ENCODE data around the gene CEACAM4.

The CEACAM4 gene

DNA sequence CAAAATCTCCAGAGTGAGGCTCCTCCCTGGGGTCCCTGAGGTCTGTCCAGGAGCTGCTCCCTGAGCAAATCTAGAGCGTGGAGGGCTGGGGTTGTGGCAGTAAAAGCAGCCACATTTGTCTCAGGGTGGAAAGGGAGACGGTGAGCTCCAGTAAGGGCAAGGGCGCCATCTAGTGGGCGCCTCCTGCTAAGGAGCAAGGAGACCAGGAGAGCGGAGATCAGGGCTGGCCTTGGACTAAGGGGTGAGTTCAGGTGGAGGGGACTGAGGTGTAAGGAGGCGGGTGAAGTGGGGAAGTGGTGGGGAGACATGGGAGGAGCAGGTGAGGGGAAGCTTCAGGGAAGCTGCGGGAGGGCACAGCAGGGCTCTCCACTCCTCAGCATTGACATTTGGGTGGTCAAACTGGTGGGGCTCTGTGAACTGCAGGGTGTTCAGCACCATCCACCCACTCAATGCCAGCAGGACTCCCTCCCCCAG, 56.2 kb downstream of the CEACAM4 start:
- Histone ChIP-seq H3K79me2 (ENCODE audit: insufficient read depth, low read length) (no peaks in the 10 kb centered on the region), H3K9me2 (replicated peaks; ENCODE audit: low read depth, low read length) (no peaks in the 10 kb centered on the region), H3K4me1 (ENCODE audit: insufficient read depth, low read length, poor library complexity, severe bottlenecking) (peaks cover 3% of the 10 kb centered on the region), H3K27me3 (ENCODE audit: insufficient read depth, low read length, poor library complexity, severe bottlenecking) (no peaks in the 10 kb centered on the region), H3K4me2 (ENCODE audit: low read depth, low read length, poor library complexity, severe bottlenecking) (no peak overlapping the region), H4K20me1 (ENCODE audit: insufficient read depth, low read length, poor library complexity, severe bottlenecking) (no peaks in the 10 kb centered on the region), H3K9ac (ENCODE audit: low read depth, low read length, poor library complexity, severe bottlenecking) (no peak overlapping the region), H3K4me3 (ENCODE audit: low read length, poor library complexity, severe bottlenecking) (no peak overlapping the region), H3K36me3 (ENCODE audit: insufficient read depth, low read length) (no peaks in the 10 kb centered on the region), H3F3A (ENCODE audit: low read depth) (no peaks in the 10 kb centered on the region), H2AFZ (ENCODE audit: low read length) (peak overlapping the region; percentile 53; the same call in 1 of the 2 replicates), H3K9me3 (ENCODE audit: insufficient read depth, low read depth, low read length) (no peaks in the 10 kb centered on the region)
- TF ChIP-seq CTCF (conservative IDR thresholded peaks at IDR 0.05; ENCODE audit: low read length) (peak; percentile 94), EZH2phosphoT487 (IDR thresholded peaks at IDR 0.05; ENCODE audit: borderline replicate concordance) (no peak)

DNA sequence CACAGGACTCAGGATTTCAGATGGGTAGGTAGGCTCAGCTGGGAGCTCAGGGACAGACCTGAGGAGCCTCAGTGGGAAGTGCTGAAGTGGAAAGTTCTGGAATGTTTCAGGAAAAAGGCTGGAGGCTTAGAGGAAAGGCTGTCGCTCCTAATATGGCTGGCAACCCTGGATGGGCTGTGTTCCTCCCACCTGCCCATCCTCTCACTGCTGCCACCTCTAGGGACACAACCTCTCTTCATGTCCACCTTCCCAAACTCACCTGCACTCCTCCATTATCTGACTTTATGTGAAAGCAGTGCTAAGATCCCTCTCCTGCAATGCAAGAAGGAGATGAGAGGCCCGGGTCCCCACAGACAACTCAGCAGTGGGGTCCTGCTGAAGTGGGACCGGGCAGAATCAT, 56.7 kb downstream of the CEACAM4 start:
- no peaks in the 10 kb centered on the region for H3F3A ChIP-seq (ENCODE audit: low read depth)
- H2AFZ ChIP-seq (ENCODE audit: low read length), result peak overlapping the region; percentile 53; the same call in 1 of the 2 replicates
- H3K9me2 ChIP-seq (replicated peaks; ENCODE audit: low read depth, low read length), result no peaks in the 10 kb centered on the region
- H3K9ac ChIP-seq (ENCODE audit: low read depth, low read length, poor library complexity, severe bottlenecking), result no peak overlapping the region
- H3K4me2 ChIP-seq (ENCODE audit: low read depth, low read length, poor library complexity, severe bottlenecking), result no peak overlapping the region
- no peak overlapping the region for H3K4me3 ChIP-seq (ENCODE audit: low read length, poor library complexity, severe bottlenecking)
- no peaks in the 10 kb centered on the region for H4K20me1 ChIP-seq (ENCODE audit: insufficient read depth, low read length, poor library complexity, severe bottlenecking)
- no peak for TF ChIP-seq CTCF (conservative IDR thresholded peaks at IDR 0.05; ENCODE audit: low read length)
- no peak for TF ChIP-seq EZH2phosphoT487 (IDR thresholded peaks at IDR 0.05; ENCODE audit: borderline replicate concordance)
- H3K4me1 ChIP-seq (ENCODE audit: insufficient read depth, low read length, poor library complexity, severe bottlenecking), result no peaks in the 10 kb centered on the region
- H3K27me3 ChIP-seq (ENCODE audit: insufficient read depth, low read length, poor library complexity, severe bottlenecking), result no peaks in the 10 kb centered on the region
- H3K79me2 ChIP-seq (ENCODE audit: insufficient read depth, low read length), result no peaks in the 10 kb centered on the region
- no peaks in the 10 kb centered on the region for H3K9me3 ChIP-seq (ENCODE audit: insufficient read depth, low read depth, low read length)
- H3K36me3 ChIP-seq (ENCODE audit: insufficient read depth, low read length), result no peaks in the 10 kb centered on the region

DNA sequence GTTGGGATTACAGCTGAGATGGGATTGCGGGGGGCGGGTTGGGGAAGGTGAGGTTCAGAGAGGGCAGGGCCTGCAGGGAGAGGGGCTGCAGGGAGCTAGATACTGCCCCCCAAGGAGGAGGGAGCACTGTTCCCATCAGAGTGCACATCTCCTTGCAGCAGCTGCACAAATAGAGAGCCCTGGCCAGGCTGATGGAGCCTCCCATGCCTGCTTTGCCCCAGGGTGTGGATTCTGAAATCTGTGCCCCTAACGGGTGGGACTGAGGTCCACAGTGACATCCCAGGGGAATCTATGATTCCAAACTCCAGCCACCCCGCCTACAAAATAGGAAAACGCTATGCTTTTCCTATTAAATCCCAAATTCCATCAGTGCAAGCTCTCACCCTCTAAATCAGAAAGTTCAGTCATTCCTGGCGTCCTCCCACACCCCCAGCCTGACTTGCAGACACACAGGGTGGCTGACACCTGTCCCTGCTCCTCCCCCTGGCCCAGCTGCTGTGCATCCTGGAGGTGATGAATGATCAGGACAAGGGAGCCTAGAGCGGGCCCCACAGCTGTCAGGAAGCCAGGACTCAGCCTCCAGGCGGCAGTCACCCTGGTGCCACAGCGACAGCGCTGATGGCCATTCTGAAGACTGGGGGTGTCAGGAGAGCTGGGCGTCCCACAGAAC, 57.3 kb downstream of the CEACAM4 start:
- Histone ChIP-seq H2AFZ (ENCODE audit: low read length) (no peak overlapping the region), H4K20me1 (ENCODE audit: insufficient read depth, low read length, poor library complexity, severe bottlenecking) (no peaks in the 10 kb centered on the region), H3K9ac (ENCODE audit: low read depth, low read length, poor library complexity, severe bottlenecking) (no peak overlapping the region), H3F3A (ENCODE audit: low read depth) (no peaks in the 10 kb centered on the region), H3K4me1 (ENCODE audit: insufficient read depth, low read length, poor library complexity, severe bottlenecking) (no peaks in the 10 kb centered on the region), H3K36me3 (ENCODE audit: insufficient read depth, low read length) (no peaks in the 10 kb centered on the region), H3K9me3 (ENCODE audit: insufficient read depth, low read depth, low read length) (no peaks in the 10 kb centered on the region), H3K4me2 (ENCODE audit: low read depth, low read length, poor library complexity, severe bottlenecking) (no peak overlapping the region), H3K9me2 (replicated peaks; ENCODE audit: low read depth, low read length) (no peaks in the 10 kb centered on the region), H3K27me3 (ENCODE audit: insufficient read depth, low read length, poor library complexity, severe bottlenecking) (no peaks in the 10 kb centered on the region), H3K79me2 (ENCODE audit: insufficient read depth, low read length) (no peaks in the 10 kb centered on the region), H3K4me3 (ENCODE audit: low read length, poor library complexity, severe bottlenecking) (no peak overlapping the region)
- no peak for TF ChIP-seq EZH2phosphoT487 (IDR thresholded peaks at IDR 0.05; ENCODE audit: borderline replicate concordance)
- TF ChIP-seq CTCF (conservative IDR thresholded peaks at IDR 0.05; ENCODE audit: low read length), result no peak
